GM12801 (cell line): Measurements from ENCODE around the gene LRRC49.

Source experiments
- TF ChIP-seq, protein P1 (sequence below): IDR thresholded peaks from one replicate; pipeline ENCODE4 v1.5.1; 2011; ENCODE audit warnings: control low read depth; ENCODE audit not compliant: insufficient read length; ENCODE audit errors: extremely low read depth

The LRRC49 gene

GRCh38 chr15:71078506-71079207 lies 186.0 kb downstream of the LRRC49 start:
- TF ChIP-seq, protein P1, sequence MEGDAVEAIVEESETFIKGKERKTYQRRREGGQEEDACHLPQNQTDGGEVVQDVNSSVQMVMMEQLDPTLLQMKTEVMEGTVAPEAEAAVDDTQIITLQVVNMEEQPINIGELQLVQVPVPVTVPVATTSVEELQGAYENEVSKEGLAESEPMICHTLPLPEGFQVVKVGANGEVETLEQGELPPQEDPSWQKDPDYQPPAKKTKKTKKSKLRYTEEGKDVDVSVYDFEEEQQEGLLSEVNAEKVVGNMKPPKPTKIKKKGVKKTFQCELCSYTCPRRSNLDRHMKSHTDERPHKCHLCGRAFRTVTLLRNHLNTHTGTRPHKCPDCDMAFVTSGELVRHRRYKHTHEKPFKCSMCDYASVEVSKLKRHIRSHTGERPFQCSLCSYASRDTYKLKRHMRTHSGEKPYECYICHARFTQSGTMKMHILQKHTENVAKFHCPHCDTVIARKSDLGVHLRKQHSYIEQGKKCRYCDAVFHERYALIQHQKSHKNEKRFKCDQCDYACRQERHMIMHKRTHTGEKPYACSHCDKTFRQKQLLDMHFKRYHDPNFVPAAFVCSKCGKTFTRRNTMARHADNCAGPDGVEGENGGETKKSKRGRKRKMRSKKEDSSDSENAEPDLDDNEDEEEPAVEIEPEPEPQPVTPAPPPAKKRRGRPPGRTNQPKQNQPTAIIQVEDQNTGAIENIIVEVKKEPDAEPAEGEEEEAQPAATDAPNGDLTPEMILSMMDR = no peak

GRCh38 chr15:71079208-71080044 lies 186.8 kb downstream of the LRRC49 start:
- TF ChIP-seq, protein P1 = no peak

DNA sequence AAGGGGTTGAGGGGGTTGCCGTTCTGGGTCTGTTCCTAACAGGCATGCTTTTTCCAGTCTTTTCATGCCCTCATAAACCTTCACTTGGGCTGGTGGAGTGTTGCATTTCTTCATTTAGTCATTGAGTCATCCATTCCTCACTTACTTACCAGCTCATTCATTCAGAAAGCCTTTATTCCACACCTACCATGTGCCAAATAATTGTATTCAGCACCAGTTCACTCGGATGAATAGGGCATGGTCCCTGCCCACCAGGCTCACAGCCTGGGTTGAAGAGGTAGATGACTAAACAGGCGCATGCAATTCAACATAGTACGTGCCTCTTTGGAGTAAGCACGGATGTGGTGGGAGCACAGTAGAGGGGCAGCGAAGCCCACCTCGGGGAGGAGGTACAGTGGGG lies 187.5 kb downstream of the LRRC49 start:
- TF ChIP-seq, protein P1 = no peak

DNA sequence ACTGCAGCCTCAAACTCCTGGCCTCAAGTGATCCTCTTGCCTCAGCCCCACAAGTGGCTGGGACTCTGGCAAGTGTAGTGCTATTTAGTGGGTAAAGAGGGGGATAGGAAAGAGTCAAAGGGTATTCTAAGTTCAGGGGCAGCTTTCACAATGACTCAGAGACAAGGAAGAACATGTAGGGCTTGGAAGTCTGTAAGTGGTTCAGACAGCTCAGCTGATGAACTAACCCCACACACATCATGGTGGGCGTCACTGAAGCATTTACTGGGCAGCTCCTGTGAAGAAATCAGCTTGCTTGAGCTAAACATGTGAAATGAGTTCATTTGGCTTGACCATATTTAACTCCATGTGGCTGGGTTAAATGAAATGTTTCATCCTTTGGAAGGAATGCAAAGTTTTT lies 188.1 kb downstream of the LRRC49 start:
- TF ChIP-seq, protein P1 = no peak

DNA sequence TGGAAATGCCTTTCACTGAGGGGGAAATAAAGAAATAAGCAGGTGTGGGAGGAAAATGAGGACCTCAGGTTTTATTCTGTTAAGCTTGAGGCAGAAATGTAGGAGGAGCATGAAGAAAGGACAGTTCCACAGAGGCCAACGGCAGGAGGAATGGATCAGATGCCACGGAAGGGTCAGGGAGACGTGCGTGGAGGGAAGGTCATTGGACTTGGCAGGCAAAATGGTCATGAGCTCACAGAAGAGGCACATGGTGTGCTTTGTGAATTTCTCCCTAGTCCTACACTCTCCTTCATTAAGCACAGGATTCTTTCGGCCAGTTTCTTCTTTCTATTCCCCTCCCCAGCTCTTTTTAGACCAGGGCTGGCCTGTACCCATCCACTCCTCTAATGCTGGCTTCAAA lies 190.2 kb downstream of the LRRC49 start:
- TF ChIP-seq, protein P1 = no peak

- TF ChIP-seq, protein P1 = no peak
Observed at GRCh38 chr15:71083349-71083748, 190.7 kb downstream of the LRRC49 start.

GRCh38 chr15:71084264-71084663 lies 191.6 kb downstream of the LRRC49 start:
- TF ChIP-seq, protein P1 = no peak
